Ramos (cell line): Measurements from ENCODE around the gene TTBK1.

ENCODE experiments used
- in situ Hi-C: fragments of 300-500 bp; cut with MboI; formaldehyde crosslinking; loops from one replicate; pipeline ENCODE4 v1.14.3; 2022; ENCODE audit warnings: low sequenced_read_pairs; ENCODE audit not compliant: unreplicated experiment

The TTBK1 gene

DNA sequence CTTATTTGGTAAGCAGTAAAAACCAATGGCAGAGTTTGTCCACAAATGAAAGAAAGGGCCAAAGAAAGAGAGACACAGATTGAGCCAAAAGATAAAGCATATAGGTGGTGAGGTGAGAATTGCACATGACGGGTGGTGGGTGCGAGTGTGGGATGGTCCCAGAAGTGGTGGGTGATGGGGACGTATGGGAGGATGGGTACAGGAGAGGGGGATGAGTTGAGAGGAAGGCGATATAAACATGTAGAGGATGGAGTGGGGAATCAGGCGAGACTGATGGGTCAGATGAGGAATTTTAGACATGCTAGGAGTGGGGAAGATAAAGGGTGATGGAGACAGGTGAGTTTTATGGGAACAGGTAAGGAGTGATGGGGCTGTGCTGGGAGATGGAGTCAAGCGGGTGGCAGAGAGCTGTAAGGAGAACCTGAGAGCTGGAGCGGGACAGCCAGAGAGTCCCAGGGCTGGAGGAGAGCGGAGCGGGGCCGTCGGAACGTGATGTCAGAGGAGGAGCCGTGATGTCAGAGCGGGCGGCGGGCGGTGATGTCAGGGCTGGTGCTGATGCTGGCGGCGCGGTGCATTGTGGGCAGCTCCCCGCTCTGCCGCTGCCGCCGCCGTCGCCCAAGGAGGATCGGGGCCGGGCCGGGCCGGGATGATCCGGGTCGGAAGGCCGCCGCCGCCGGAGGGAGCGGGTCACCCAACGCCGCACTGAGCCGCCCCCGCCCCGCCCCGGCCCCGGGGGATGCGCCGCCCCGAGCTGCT lies at the start of gene TTBK1:
Gene TTBK1 (plus strand): TSS at position 574 of the 756 bp plus-strand sequence. CDS start 3,180 bp downstream, outside the sequence.
- in situ Hi-C loops: no loop called here

- in situ Hi-C loops: no loop called here
Observed at GRCh38 chr6:43193929-43194328, 49.4 kb upstream of the TTBK1 start.

GRCh38 chr6:43196337-43196736 lies 46.9 kb upstream of the TTBK1 start:
- in situ Hi-C loops: no loop called here

GRCh38 chr6:43199912-43200311 lies 43.4 kb upstream of the TTBK1 start:
- in situ Hi-C loops: no loop called here

DNA sequence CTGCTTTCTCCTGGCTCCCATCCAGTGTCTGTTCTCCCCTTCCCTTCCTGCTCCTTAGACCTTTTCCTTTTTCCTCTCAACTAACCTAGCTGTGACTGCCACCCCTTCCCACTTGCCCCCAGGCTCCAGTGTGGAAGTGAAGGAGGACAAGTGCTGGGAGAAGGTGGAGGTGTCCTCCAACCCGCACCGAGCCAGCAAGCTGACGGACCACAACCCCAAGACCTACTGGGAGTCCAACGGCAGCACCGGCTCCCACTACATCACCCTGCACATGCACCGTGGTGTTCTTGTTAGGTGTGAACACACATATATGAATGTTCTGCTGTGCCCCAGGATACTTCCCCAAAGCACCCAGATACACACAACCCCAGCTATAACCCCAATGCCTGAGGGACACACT lies 42.7 kb upstream of the TTBK1 start:
- in situ Hi-C loops: no loop called here

DNA sequence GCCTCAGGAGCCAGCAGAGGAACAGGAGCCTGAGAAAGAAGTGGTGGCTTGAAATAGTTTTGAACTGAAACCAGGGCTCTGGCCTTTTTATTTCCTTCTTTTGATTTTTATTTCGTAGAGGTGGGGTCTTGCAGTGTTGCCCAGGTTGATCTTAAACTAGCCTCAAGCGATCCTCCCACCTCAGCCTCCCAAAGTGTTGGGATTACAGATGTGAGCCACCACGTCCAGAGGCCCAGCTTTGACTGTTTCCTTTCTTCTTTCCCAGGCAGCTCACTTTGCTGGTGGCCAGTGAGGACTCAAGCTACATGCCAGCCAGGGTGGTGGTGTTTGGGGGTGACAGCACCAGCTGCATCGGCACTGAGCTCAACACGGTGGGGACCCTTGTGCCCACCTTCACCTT lies 40.8 kb upstream of the TTBK1 start:
- in situ Hi-C loops: no loop called here

GRCh38 chr6:43203029-43203717 lies 40.1 kb upstream of the TTBK1 start:
- in situ Hi-C loops: no loop called here

DNA sequence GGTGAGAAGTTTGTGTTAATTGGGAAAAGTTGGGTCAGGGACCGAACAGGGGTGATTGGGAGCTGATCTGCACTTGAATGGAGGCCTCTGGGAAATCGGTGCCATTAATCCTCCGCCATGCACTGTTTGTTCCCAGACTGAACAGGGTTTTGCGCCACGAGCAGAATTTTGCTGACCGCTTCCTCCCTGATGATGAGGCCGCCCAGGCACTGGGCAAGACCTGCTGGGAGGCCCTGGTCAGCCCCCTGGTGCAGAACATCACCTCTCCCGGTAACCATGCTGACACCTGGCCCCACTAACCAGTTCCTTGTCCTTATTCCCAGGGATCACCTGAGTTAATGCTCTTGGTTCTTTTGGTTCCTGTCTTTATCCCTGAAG lies 39.6 kb upstream of the TTBK1 start:
- in situ Hi-C loops: no loop called here

DNA sequence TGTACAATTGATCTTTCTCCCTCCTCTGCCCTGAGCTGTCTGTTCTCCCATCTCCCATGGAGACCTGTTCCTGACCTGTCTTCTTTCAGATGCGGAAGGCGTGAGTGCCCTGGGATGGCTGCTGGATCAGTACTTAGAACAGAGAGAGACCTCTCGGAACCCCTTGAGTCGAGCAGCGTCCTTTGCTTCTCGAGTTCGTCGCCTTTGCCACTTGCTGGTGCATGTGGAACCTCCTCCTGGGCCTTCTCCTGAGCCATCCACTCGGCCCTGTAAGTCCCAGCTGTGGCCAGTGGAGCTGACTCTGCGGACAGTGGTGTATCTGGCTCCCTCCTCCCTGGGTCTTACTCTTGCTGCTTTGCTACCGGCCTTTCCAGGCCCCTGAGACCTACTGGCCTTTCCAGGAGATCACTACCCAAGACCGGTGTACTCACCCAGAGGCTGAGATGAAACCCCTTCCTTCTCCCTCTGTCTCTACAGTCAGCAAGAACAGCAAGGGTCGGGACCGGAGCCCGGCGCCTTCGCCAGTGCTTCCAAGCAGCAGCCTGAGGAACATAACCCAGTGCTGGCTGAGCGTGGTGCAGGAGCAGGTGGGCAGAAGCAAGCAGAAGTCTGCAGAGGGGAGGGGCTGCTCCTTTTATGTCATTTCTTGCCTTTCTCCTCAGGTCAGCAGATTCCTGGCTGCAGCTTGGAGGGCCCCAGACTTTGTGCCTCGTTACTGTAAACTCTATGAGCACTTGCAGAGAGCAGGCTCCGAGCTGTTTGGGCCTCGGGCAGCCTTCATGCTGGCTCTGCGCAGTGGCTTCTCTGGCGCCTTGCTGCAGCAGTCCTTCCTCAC lies 38.8 kb upstream of the TTBK1 start:
- in situ Hi-C loops: no loop called here

DNA sequence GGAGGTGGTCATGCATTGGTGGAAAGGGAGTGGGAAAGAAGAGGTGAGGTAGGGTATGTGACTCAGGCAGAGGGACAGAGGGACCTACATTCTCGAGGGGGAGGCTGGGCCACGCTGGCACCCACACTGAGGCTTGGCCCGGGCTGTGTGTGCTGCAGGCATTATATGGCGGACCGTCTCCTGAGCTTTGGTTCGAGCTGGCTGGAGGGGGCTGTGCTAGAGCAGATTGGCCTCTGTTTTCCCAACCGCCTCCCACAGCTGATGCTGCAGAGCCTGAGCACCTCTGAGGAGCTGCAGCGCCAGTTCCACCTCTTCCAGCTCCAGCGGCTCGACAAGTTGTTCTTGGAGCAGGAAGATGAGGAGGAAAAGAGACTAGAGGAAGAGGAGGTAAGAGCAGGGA lies 37.4 kb upstream of the TTBK1 start:
- in situ Hi-C loops: no loop called here

DNA sequence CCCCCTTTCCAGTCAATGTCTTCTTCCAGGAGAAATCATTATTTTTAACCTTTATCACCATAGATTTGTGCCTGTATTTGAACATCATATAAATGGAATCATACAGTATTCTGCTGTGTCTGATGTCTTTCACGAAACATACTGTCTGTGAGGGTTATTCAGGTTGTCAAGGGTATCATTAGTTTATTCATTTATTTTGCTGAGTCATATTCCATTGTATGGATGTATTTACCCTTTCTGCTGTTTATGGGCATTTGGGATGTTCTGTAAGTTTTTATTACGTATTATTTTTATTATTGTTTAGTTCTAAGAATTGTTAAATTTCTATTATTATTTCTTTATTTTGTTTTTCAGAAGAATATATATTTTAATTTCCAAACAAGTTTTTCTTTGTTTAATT lies 36.0 kb upstream of the TTBK1 start:
- in situ Hi-C loops: no loop called here

DNA sequence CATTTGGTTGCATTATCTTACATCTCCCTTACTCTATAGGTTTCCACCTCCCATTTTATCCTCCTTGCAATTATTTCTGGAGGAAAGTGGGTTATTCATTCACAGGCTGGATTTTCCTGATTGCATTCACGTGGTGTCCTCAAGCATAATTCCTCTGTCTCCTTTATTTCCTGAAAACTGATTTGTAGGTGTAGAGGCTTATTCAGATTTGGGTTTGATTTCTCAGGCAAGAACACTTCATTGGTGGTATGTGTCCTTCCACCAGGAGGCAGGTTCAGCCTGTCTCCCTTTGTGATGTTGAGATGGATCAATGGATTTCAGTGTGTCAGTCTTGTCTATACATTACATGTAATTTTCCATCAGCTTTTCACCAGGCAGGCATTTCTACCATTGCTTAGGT lies 31.3 kb upstream of the TTBK1 start:
- in situ Hi-C loops: no loop called here

DNA sequence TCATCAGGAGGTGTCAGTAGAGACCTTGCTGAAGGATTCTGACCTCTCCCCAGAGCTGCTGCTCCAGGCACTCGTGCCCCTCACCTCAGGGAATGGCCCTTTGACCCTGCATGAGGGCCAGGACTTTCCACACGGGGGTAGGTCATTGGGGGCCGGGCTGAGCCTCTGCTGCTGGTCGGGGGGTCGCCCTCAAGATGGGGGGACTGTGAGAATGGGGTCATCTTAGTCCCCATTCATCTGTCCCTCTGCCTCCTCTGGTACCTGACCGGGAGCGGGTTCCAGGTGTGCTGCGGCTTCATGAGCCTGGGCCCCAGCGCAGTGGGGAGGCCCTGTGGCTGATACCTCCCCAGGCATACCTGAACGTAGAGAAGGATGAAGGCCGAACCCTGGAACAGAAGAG lies 29.9 kb upstream of the TTBK1 start:
- in situ Hi-C loops: no loop called here

DNA sequence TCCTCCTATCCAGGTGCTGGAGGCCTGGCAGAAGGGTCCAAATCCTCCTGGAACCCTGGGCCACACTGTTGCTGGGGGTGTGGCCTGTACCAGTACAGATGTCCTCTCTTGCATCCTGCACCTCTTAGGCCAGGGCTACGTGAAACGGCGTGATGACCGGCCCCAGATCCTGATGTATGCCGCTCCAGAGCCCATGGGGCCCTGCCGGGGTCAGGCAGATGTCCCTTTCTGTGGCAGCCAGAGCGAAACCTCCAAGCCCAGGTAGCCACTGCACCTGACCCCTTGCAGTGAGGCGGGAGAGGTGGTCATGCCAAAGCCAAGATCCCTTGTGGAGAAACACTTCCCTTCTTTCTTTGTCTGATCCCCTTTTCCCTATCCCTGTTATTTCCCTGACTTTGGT lies 28.2 kb upstream of the TTBK1 start:
- in situ Hi-C loops: no loop called here

DNA sequence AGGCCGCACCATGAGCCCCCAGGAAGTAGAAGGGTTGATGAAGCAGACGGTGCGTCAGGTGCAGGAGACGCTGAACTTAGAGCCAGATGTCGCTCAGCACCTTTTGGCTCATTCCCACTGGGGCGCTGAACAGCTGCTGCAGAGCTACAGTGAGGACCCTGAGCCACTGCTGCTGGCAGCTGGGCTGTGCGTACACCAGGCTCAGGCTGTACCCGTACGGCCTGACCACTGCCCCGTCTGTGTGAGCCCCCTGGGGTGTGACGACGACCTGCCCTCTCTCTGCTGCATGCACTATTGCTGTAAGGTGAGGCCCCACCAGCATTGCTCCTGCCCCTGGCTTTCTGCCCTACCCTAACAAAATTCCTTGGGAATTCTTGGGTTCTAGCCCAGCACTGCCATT lies 27.1 kb upstream of the TTBK1 start:
- in situ Hi-C loops: no loop called here

- in situ Hi-C loops: no loop called here
Observed at GRCh38 chr6:43217351-43217750, 25.9 kb upstream of the TTBK1 start.

- in situ Hi-C loops: no loop called here
Observed at GRCh38 chr6:43219119-43219518, 24.2 kb upstream of the TTBK1 start.

GRCh38 chr6:43219814-43220213 lies 23.5 kb upstream of the TTBK1 start:
- in situ Hi-C loops: no loop called here

DNA sequence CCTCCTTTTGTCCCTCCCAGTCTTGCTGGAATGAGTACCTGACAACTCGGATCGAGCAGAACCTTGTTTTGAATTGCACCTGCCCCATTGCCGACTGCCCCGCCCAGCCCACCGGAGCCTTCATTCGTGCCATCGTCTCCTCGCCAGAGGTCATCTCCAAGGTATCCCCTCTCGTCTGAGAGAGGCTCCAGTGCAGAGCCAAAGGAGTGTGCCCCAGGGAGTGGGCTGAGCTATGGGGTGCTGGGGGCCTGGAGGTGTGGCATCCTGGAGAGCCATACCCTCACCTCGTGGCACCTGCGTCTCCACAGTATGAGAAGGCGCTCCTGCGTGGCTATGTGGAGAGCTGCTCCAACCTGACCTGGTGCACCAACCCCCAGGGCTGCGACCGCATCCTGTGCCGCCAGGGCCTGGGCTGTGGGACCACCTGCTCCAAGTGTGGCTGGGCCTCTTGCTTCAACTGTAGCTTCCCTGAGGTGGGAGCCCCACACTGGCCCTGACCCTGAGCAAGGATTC lies 22.8 kb upstream of the TTBK1 start:
- in situ Hi-C loops: no loop called here

DNA sequence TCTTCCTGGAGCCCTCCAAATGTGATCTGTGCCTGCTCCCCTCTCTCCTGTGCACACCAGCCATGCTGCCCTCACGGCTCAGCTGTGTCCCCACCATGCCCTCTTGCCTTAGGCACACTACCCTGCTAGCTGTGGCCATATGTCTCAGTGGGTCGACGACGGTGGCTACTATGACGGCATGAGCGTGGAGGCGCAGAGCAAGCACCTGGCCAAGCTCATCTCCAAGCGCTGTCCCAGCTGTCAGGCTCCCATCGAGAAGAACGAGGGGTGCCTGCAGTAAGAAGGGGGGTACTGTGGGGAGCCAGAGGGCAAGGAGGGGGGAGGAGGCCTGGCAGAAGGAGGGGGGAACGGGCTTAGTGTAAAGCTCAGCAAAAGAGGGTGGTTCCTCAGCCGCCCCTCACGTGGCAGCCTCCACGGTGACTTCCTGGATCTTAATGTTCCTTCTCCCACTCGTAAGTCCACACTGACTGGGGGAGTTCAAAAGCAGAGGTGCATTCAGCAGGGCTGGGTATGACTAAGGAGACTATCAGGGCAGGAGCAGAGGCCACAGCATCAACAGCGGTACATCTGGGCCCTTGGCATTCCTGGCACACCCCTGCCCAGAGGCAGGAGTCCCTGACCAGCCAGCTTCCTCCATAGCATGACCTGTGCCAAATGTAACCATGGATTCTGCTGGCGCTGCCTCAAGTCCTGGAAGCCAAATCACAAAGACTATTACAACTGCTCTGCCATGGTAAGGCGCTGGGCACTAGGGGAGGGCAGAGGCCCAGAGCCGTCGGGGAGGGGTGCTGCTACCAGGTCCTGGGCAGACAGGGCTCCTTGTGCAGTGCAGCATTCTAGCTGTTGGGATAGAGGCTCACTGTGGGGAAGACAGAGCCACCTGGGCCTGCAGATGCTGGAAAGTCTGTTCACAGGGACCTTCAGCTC lies 22.0 kb upstream of the TTBK1 start:
- in situ Hi-C loops: no loop called here
